Measurements from ENCODE around the gene TEX101. TPM values are rescaled to one million over a fixed set of nuclear protein-coding genes. Genes with fewer than 3 reads are reported as not detected.
"Not testable (repeated sequence)": the region's sequence is repeated elsewhere in the genome, so short reads cannot be mapped to it uniquely, and the experiment has no call there.

The TEX101 gene
- total RNA-seq (not detected), polyA plus RNA-seq (ENCODE audit: insufficient read length in 2 of 2) (under 1 TPM in 1 of 2 donors, not detected in 1; 0.18 TPM)
- long read RNA-seq, donor 1: 0 reads
- long read RNA-seq, donor 2, partial matches to known transcripts: 0 of 5 reads
- long read RNA-seq, donor 2, other reads (novel, unspliced or antisense): 5 of 5 reads
- long read RNA-seq, donor 3: 0 reads
- long read RNA-seq, donor 4: 0 reads

- WGBS (ENCODE audit: insufficient coverage): 95% methylated on average over 21 of the region's 21 CpGs
- Histone ChIP-seq H3K27me3 (ENCODE audit: control insufficient read depth, insufficient read depth, low read length) (no peaks in the 10 kb centered on the region), H3K4me1 (ENCODE audit: control insufficient read depth, insufficient read depth, low read length) (no peaks in the 10 kb centered on the region), H3K4me3 (ENCODE audit: low read depth, low read length) (no peak within 1 kb of the TSS), H3K36me3 (ENCODE audit: control insufficient read depth, insufficient read depth, low read length) (no peaks in the 10 kb centered on the region), H3K27ac (ENCODE audit: low read depth, low read length) (no peak within 1 kb of the TSS), H3K9me3 (ENCODE audit: control insufficient read depth, insufficient read depth, low read length) (no peaks in the 10 kb centered on the region)
- no peak for DNase-seq (ENCODE audit: low read depth in 4 of 6, low spot score in 6 of 6)
These were observed at the start of gene TEX101 for GRCh38 chr19:43414554-43414953. Gene TEX101 (plus strand): TSS chr19:43414890. CDS start chr19:43415920, 1,030 bp downstream.

DNA sequence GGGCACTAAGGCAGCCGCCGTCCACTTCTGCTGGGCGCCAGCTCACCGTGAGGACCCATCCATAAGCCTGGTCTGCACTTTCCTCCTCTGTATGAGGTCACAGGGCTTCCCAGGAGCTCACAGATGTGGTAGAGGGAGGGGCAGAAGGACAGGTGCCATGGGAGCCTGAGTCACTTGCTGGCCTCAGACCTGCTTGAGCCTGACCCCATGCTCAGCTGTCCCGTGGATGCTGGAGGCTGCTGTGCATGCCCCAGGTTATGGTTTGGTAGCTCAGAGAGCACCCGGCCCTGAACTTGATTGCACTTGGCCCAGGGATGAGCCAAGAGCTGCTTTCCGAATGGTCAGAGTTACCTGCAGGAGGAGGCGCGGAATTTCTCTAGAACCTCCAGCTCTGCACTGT, 49.0 kb upstream of the TEX101 start:
- not testable (repeated sequence) for H3K4me1 ChIP-seq (ENCODE audit: control insufficient read depth, insufficient read depth, low read length); H3K36me3 ChIP-seq (ENCODE audit: control insufficient read depth, insufficient read depth, low read length); H3K9me3 ChIP-seq (ENCODE audit: control insufficient read depth, insufficient read depth, low read length); DNase-seq (ENCODE audit: low read depth in 4 of 6, low spot score in 6 of 6); H3K4me3 ChIP-seq (ENCODE audit: low read depth, low read length); H3K27me3 ChIP-seq (ENCODE audit: control insufficient read depth, insufficient read depth, low read length); H3K27ac ChIP-seq (ENCODE audit: low read depth, low read length)
- WGBS (ENCODE audit: insufficient coverage): 96% methylated on average over 5 of the region's 9 CpGs

GRCh38 chr19:43367822-43368221, 46.9 kb upstream of the TEX101 start:
- Histone ChIP-seq H3K4me1 (ENCODE audit: control insufficient read depth, insufficient read depth, low read length) (no peaks in the 10 kb centered on the region), H3K4me3 (ENCODE audit: low read depth, low read length) (no peak overlapping the region), H3K27ac (ENCODE audit: low read depth, low read length) (no peak overlapping the region), H3K27me3 (ENCODE audit: control insufficient read depth, insufficient read depth, low read length) (no peaks in the 10 kb centered on the region), H3K9me3 (ENCODE audit: control insufficient read depth, insufficient read depth, low read length) (no peaks in the 10 kb centered on the region), H3K36me3 (ENCODE audit: control insufficient read depth, insufficient read depth, low read length) (no peaks in the 10 kb centered on the region)
- no peak for DNase-seq (ENCODE audit: low read depth in 4 of 6, low spot score in 6 of 6)
- 78% methylated on average over 2 of the region's 2 CpGs for WGBS (ENCODE audit: insufficient coverage)

DNA sequence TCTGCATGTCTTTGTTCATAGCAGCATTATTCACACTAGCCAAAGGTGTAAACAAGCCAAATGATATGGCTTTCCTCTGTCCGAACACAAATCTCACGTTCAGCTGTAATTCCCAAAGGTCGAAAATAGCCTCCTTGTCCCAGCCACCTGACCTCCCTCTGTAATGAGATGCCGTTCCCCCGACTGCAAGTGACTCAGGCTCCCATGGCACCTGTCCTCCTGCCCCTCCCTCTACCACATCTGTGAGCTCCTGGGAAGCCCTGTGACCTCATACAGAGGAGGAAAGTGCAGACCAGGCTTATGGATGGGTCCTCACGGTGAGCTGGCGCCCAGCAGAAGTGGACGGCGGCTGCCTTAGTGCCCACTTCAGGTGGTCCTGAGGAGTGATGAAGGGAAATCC, 45.8 kb upstream of the TEX101 start:
- H3K9me3 ChIP-seq (ENCODE audit: control insufficient read depth, insufficient read depth, low read length); H3K36me3 ChIP-seq (ENCODE audit: control insufficient read depth, insufficient read depth, low read length); H3K4me1 ChIP-seq (ENCODE audit: control insufficient read depth, insufficient read depth, low read length); H3K27ac ChIP-seq (ENCODE audit: low read depth, low read length); H3K27me3 ChIP-seq (ENCODE audit: control insufficient read depth, insufficient read depth, low read length); DNase-seq (ENCODE audit: low read depth in 4 of 6, low spot score in 6 of 6); H3K4me3 ChIP-seq (ENCODE audit: low read depth, low read length): not testable (repeated sequence)
- 65% methylated on average over 5 of the region's 9 CpGs for WGBS (ENCODE audit: insufficient coverage)

- no peaks in the 10 kb centered on the region for H3K36me3 ChIP-seq (ENCODE audit: control insufficient read depth, insufficient read depth, low read length)
- 58% methylated on average over 5 of the region's 8 CpGs for WGBS (ENCODE audit: insufficient coverage)
- H3K4me1 ChIP-seq (ENCODE audit: control insufficient read depth, insufficient read depth, low read length): no peaks in the 10 kb centered on the region
- H3K27me3 ChIP-seq (ENCODE audit: control insufficient read depth, insufficient read depth, low read length): no peaks in the 10 kb centered on the region
- no peak overlapping the region for H3K27ac ChIP-seq (ENCODE audit: low read depth, low read length)
- H3K9me3 ChIP-seq (ENCODE audit: control insufficient read depth, insufficient read depth, low read length): no peaks in the 10 kb centered on the region
- no peak overlapping the region for H3K4me3 ChIP-seq (ENCODE audit: low read depth, low read length)
- DNase-seq (ENCODE audit: low read depth in 4 of 6, low spot score in 6 of 6): no peak
These were observed 42.8 kb upstream of the TEX101 start for GRCh38 chr19:43371909-43372308.

DNA sequence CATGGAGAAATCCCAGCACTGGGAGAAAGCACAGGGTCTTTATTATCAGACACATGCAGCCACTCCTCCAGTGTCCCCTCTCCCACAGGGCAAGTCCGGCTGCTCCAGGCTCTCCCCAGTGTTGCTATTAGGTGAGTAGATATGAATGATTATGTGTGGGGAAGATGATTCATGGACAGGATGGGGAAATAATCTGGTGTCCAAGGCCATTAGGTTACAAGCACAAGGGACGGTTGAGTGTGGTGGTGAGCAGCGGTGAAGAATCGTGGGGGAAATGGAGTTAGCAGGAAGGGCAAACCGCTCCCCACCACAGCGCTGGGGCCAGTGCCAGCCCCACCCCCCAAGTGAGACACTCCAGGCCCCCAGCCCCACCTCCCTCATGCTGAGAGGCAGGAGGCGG, 42.2 kb upstream of the TEX101 start:
- Histone ChIP-seq H3K4me1 (ENCODE audit: control insufficient read depth, insufficient read depth, low read length) (no peaks in the 10 kb centered on the region), H3K27me3 (ENCODE audit: control insufficient read depth, insufficient read depth, low read length) (no peaks in the 10 kb centered on the region), H3K36me3 (ENCODE audit: control insufficient read depth, insufficient read depth, low read length) (no peaks in the 10 kb centered on the region), H3K4me3 (ENCODE audit: low read depth, low read length) (no peak overlapping the region), H3K27ac (ENCODE audit: low read depth, low read length) (no peak overlapping the region), H3K9me3 (ENCODE audit: control insufficient read depth, insufficient read depth, low read length) (no peaks in the 10 kb centered on the region)
- 100% methylated on average over 1 of the region's 7 CpGs for WGBS (ENCODE audit: insufficient coverage)
- DNase-seq (ENCODE audit: low read depth in 4 of 6, low spot score in 6 of 6): no peak

- not testable (repeated sequence) for H3K4me3 ChIP-seq (ENCODE audit: low read depth, low read length); H3K27ac ChIP-seq (ENCODE audit: low read depth, low read length); H3K36me3 ChIP-seq (ENCODE audit: control insufficient read depth, insufficient read depth, low read length); H3K4me1 ChIP-seq (ENCODE audit: control insufficient read depth, insufficient read depth, low read length); H3K27me3 ChIP-seq (ENCODE audit: control insufficient read depth, insufficient read depth, low read length); H3K9me3 ChIP-seq (ENCODE audit: control insufficient read depth, insufficient read depth, low read length); DNase-seq (ENCODE audit: low read depth in 4 of 6, low spot score in 6 of 6)
- no CpG with 5 or more reads among the region's 3 CpGs for WGBS (ENCODE audit: insufficient coverage)
These were observed 37.1 kb upstream of the TEX101 start for GRCh38 chr19:43377624-43378023.

- Histone ChIP-seq H3K4me1 (ENCODE audit: control insufficient read depth, insufficient read depth, low read length) (no peaks in the 10 kb centered on the region), H3K27ac (ENCODE audit: low read depth, low read length) (no peak overlapping the region), H3K36me3 (ENCODE audit: control insufficient read depth, insufficient read depth, low read length) (no peaks in the 10 kb centered on the region), H3K9me3 (ENCODE audit: control insufficient read depth, insufficient read depth, low read length) (no peaks in the 10 kb centered on the region), H3K27me3 (ENCODE audit: control insufficient read depth, insufficient read depth, low read length) (no peaks in the 10 kb centered on the region), H3K4me3 (ENCODE audit: low read depth, low read length) (no peak overlapping the region)
- WGBS (ENCODE audit: insufficient coverage): 55% methylated on average over 12 of the region's 14 CpGs
- no peak for DNase-seq (ENCODE audit: low read depth in 4 of 6, low spot score in 6 of 6)
These were observed 34.7 kb upstream of the TEX101 start for GRCh38 chr19:43380008-43380407.

DNA sequence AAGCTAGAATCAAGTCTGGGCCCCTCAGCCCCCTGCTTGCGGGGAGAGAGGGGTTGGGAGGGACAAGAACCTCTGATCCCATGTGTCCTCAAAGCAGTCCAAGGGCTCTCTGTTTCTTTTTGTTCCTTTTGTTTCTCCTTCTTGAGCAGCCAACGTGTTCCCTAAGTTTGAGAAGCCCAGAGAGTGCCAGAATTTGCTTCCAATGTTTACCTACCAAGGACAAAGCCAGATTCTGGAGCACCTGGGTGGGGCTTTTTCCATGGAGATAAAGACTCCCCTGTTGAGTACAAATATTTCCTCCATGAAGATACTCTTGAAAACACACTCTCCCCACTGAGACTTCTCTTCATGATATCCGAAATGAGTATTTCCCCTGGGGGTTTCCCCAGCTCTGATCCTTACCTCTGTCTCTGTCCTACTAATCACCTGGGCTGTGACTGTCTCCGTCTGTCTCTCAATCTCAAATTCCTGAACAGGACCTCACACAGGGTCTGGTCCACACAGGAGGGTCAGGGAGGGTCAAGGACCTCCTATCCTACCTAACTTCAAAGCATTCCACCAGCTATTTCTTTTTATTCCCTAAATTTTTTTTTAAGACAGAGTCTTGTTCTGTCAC, 33.8 kb upstream of the TEX101 start:
- WGBS (ENCODE audit: insufficient coverage): 70% methylated on average over 3 of the region's 4 CpGs
- no peak overlapping the region for H3K4me3 ChIP-seq (ENCODE audit: low read depth, low read length)
- no peaks in the 10 kb centered on the region for H3K27me3 ChIP-seq (ENCODE audit: control insufficient read depth, insufficient read depth, low read length)
- no peaks in the 10 kb centered on the region for H3K4me1 ChIP-seq (ENCODE audit: control insufficient read depth, insufficient read depth, low read length)
- H3K9me3 ChIP-seq (ENCODE audit: control insufficient read depth, insufficient read depth, low read length): no peaks in the 10 kb centered on the region
- DNase-seq (ENCODE audit: low read depth in 4 of 6, low spot score in 6 of 6): no peak
- no peak overlapping the region for H3K27ac ChIP-seq (ENCODE audit: low read depth, low read length)
- H3K36me3 ChIP-seq (ENCODE audit: control insufficient read depth, insufficient read depth, low read length): no peaks in the 10 kb centered on the region

DNA sequence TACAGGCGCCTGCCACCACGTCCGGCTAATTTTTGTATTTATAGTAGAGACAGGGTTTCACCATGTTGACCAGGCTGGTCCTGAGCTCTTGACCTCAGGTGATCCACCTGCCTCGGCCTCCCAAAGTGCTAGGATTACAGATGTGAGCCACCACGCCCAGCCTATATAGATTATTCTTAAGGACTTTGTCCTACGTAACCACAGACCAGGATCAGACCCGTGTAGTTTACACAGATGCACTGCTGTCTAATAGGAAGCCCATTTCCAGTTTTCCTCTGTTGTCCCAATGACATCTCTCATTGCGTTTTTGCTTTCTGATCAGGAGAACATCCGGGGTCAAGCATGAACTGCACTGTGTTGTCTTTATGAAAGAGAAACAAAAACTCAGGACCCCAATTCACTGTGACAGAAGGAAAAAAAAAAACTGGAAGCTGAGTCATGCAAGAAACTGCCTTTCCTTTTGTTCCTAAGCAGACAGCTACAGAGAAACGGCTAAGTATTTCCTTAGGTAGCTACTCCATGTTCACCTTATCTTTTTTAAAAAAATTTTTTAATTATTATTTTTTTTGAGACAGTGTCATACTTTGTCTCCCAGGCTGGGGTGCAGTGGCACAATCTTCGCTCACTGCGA, 32.0 kb upstream of the TEX101 start:
- not testable (repeated sequence) for H3K36me3 ChIP-seq (ENCODE audit: control insufficient read depth, insufficient read depth, low read length); H3K27ac ChIP-seq (ENCODE audit: low read depth, low read length); H3K4me3 ChIP-seq (ENCODE audit: low read depth, low read length); H3K9me3 ChIP-seq (ENCODE audit: control insufficient read depth, insufficient read depth, low read length); H3K27me3 ChIP-seq (ENCODE audit: control insufficient read depth, insufficient read depth, low read length); DNase-seq (ENCODE audit: low read depth in 4 of 6, low spot score in 6 of 6); H3K4me1 ChIP-seq (ENCODE audit: control insufficient read depth, insufficient read depth, low read length)
- no CpG with 5 or more reads among the region's 12 CpGs for WGBS (ENCODE audit: insufficient coverage)

Data from spinal cord (tissue), 10 donors.